ENCODE data around the gene PDIA4.

Gene PDIA4

GRCh38 chr7:149011491-149011890 is 16.8 kb downstream of the PDIA4 start:
- no peaks in the 10 kb centered on the region for H3K27me3 ChIP-seq (ENCODE audit: control insufficient read depth, insufficient read depth, low read length)
- no peak overlapping the region for H3K4me2 ChIP-seq (ENCODE audit: low read length)
- H3K36me3 ChIP-seq (ENCODE audit: control insufficient read depth, insufficient read depth, low read length) = no peaks in the 10 kb centered on the region
- TF ChIP-seq CTCF (IDR thresholded peaks at IDR 0.05) = no peak
- no peak overlapping the region for H3K4me3 ChIP-seq (ENCODE audit: low read depth, low read length)
- H3K4me1 ChIP-seq = no peaks in the 10 kb centered on the region
- H3K9me3 ChIP-seq (ENCODE audit: control insufficient read depth, low read length) = no peaks in the 10 kb centered on the region
- H2AFZ ChIP-seq = no peak overlapping the region
- no peak overlapping the region for H3K9ac ChIP-seq
- H3K27ac ChIP-seq = no peak overlapping the region
- H3K79me2 ChIP-seq = no peaks in the 10 kb centered on the region

GRCh38 chr7:149010451-149010850 is 17.9 kb downstream of the PDIA4 start:
- Histone ChIP-seq H3K4me1 (no peaks in the 10 kb centered on the region), H3K9me3 (ENCODE audit: control insufficient read depth, low read length) (no peaks in the 10 kb centered on the region), H2AFZ (no peak overlapping the region), H3K27ac (no peak overlapping the region), H3K36me3 (ENCODE audit: control insufficient read depth, insufficient read depth, low read length) (no peaks in the 10 kb centered on the region), H3K4me2 (ENCODE audit: low read length) (no peak overlapping the region), H3K4me3 (ENCODE audit: low read depth, low read length) (no peak overlapping the region), H3K79me2 (no peaks in the 10 kb centered on the region), H3K9ac (no peak overlapping the region), H3K27me3 (ENCODE audit: control insufficient read depth, insufficient read depth, low read length) (no peaks in the 10 kb centered on the region)
- no peak for TF ChIP-seq CTCF (IDR thresholded peaks at IDR 0.05)

- Histone ChIP-seq H3K4me2 (ENCODE audit: low read length) (no peak overlapping the region), H3K9me3 (ENCODE audit: control insufficient read depth, low read length) (no peaks in the 10 kb centered on the region), H2AFZ (no peak overlapping the region), H3K4me3 (ENCODE audit: low read depth, low read length) (no peak overlapping the region), H3K36me3 (ENCODE audit: control insufficient read depth, insufficient read depth, low read length) (no peaks in the 10 kb centered on the region), H3K27ac (no peak overlapping the region), H3K27me3 (ENCODE audit: control insufficient read depth, insufficient read depth, low read length) (no peaks in the 10 kb centered on the region), H3K4me1 (no peaks in the 10 kb centered on the region), H3K79me2 (no peaks in the 10 kb centered on the region), H3K9ac (no peak overlapping the region)
- no peak for TF ChIP-seq CTCF (IDR thresholded peaks at IDR 0.05)
These were observed 18.8 kb downstream of the PDIA4 start for GRCh38 chr7:149009527-149009926.

- no peak overlapping the region for H3K4me3 ChIP-seq (ENCODE audit: low read depth, low read length)
- H3K36me3 ChIP-seq (ENCODE audit: control insufficient read depth, insufficient read depth, low read length) = no peaks in the 10 kb centered on the region
- no peak overlapping the region for H3K4me2 ChIP-seq (ENCODE audit: low read length)
- no peaks in the 10 kb centered on the region for H3K9me3 ChIP-seq (ENCODE audit: control insufficient read depth, low read length)
- no peak overlapping the region for H2AFZ ChIP-seq
- no peak overlapping the region for H3K9ac ChIP-seq
- no peak overlapping the region for H3K27ac ChIP-seq
- no peaks in the 10 kb centered on the region for H3K79me2 ChIP-seq
- H3K27me3 ChIP-seq (ENCODE audit: control insufficient read depth, insufficient read depth, low read length) = no peaks in the 10 kb centered on the region
- H3K4me1 ChIP-seq = no peaks in the 10 kb centered on the region
- TF ChIP-seq CTCF (IDR thresholded peaks at IDR 0.05) = no peak
These were observed 20.7 kb downstream of the PDIA4 start for GRCh38 chr7:149007611-149008010.

- H3K9ac ChIP-seq = no peak overlapping the region
- H3K9me3 ChIP-seq (ENCODE audit: control insufficient read depth, low read length) = no peaks in the 10 kb centered on the region
- no peak overlapping the region for H2AFZ ChIP-seq
- H3K36me3 ChIP-seq (ENCODE audit: control insufficient read depth, insufficient read depth, low read length) = no peaks in the 10 kb centered on the region
- H3K4me2 ChIP-seq (ENCODE audit: low read length) = no peak overlapping the region
- no peaks in the 10 kb centered on the region for H3K79me2 ChIP-seq
- no peak overlapping the region for H3K4me3 ChIP-seq (ENCODE audit: low read depth, low read length)
- no peaks in the 10 kb centered on the region for H3K4me1 ChIP-seq
- no peak overlapping the region for H3K27ac ChIP-seq
- H3K27me3 ChIP-seq (ENCODE audit: control insufficient read depth, insufficient read depth, low read length) = no peaks in the 10 kb centered on the region
- TF ChIP-seq CTCF (IDR thresholded peaks at IDR 0.05) = no peak
These were observed 21.2 kb downstream of the PDIA4 start for GRCh38 chr7:149007146-149007545.
